GM21390 (cell line): ENCODE results near the gene CTXND2.
"Not testable (repeated sequence)": the region's sequence is repeated elsewhere in the genome, so short reads cannot be mapped to it uniquely, and the experiment has no call there.

ENCODE experiments used
- ATAC-seq: cut with Tn5 transposase; IDR thresholded peaks from one replicate; pipeline ENCODE4 v1.9.1; 2021; ENCODE audit not compliant: unreplicated experiment

The CTXND2 gene

DNA sequence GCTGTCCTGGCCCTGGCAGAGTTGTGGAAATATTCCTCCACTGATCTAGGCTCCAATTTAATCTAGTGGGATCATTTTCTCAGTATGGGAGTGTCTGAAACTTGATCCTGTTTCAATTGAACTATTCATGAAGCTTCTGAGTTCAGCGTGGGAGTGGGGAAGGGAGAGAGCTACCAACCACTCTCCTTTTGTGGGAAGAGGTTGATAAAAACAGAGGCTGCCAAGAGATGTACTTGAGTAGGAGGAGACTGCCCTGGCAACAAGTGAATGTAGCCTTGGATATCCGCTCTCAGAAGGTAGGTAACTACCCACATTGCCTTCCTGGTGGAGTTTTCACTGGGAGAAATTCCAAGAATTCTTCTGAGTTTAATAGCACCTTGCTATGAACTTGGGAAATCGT lies at the start of gene CTXND2:
Gene CTXND2 (plus strand): TSS at position 119 of the 400 bp plus-strand sequence. CDS start 25,179 bp downstream, outside the sequence.
- ATAC-seq, result no peak

DNA sequence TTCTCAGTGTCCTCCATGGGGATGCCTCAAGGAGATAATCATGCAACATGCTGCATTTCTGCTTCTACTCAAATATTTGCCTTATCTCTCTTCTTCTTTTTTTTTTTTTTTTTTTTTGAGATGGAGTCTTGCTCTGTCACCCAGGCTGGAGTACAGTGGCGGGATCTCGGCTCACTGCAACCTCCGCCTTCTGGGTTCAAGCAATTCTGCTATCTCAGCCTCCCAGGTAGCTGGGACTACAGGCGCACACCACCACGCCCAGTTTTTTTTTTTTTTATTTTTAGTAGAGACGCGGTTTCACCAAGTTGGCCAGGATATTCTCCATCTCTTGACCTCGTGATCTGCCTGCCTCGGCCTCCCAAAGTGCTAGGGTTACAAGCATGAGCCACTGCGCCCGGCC lies 46.1 kb upstream of the CTXND2 start:
- ATAC-seq, result not testable (repeated sequence)

- no peak for ATAC-seq
Observed at GRCh38 chr1:150841626-150842025, 45.3 kb upstream of the CTXND2 start.

GRCh38 chr1:150842343-150842742 lies 44.6 kb upstream of the CTXND2 start:
- no peak for ATAC-seq

DNA sequence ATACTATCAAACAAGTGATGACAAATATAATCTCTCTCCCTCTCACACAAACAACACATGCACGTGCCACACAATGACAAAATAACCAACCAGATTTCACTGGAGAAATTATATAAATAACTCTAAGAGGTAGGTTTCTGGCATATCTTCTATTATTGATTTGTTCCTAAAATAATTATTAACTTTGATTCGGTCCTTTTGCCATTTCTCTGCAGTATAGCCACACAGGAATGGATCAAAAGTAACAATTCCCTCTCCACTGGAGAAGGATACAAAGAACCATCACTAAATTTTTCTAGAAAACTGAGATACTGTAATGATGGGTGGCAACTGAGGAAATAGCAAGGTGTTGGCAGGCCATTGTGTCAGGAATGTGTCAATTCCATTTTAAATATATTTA lies 44.0 kb upstream of the CTXND2 start:
- ATAC-seq, result no peak

DNA sequence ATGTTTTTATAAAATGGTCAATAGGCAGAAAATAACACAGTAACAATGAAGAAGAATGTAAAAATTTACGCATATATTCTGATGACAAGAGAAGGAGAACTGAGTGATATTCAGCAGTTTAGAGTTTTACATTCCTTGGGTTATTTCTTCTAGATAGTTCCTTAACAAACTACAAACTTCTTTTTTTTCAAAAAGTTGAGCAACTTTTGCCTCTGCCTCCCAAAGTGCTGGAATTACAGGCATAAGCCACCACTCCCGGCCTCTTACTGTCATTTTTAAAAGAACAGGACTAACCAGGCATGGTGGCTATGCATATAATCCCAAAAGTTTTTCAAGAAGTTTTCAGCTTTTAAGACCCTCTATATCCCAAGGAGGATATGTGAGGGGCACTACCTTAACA lies 43.5 kb upstream of the CTXND2 start:
- no peak for ATAC-seq

DNA sequence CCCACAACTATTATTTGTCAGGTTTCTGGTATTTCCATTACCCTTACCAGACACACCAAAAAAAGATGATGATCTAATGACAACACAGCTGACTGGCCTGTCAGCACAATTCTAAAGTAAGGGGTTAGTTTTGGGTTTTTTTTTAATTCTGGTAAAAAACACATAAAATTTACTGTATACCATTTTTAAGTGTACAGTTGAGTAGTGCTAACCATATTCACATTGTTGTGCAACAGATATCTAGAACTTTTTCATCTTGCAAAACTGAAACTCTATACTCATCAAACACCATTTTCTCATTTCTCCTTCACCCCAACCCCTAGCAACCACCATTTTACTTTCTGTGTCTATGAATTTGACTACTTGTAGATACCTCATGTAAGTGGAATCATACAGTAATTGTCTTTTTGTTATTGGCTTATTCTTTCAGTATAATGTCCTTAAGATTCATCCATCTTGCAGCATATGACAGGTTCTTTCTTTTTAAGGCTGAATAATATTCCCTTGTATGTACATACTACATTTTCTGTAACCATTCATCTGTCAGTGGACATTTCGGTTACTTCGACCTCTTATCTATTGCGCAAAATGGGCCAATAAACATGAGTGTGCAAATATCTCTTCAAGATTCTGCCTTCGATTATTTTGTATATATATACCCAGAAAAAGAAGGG lies 40.3 kb upstream of the CTXND2 start:
- ATAC-seq, result no peak

DNA sequence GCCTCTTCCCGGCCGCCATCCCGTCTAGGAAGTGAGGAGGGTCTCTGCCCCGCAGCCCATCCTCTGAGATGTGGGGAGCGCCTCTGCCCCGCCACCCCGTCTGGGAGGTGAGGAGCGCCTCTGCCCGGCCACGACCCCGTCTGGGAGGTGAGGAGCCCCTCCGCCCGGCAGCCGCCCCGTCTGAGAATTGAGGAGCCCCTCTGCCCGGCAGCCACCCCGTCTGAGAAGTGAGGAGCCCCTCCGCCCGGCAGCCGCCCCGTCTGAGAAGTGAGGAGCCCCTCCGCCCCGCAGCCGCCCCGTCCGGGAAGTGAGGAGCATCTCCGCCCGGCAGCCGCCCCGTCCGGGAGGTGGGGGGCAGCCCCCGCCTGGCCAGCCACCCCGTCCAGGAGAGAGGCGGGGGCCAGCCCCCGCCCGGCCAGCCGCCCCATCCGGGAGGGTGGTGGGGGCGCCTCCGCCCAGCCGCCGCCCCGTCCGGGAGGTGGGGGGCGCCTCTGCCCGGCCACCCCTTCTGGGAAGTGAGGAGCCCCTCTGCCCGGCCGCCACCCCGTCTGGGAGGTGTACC lies 36.1 kb upstream of the CTXND2 start:
- not testable (repeated sequence) for ATAC-seq

GRCh38 chr1:150852734-150853133 lies 34.2 kb upstream of the CTXND2 start:
- ATAC-seq, result not testable (repeated sequence)

DNA sequence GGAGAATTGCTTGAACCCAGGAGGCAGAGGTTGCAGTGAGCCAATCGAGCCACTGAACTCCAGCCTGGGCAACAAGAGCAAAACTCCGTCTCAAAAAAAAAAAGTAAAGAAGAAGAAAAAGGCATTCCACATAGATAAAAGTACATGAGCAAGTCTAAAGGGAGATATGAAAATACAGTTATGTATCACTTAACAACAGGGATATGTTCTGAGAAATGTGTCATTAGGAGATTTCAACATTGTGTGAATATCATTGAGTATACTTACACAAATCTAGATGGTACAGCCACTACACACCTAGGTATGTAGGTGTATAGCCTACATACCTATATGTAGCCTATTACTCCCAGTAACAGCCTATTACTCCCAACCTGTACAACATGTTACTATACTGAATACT lies 23.2 kb upstream of the CTXND2 start:
- ATAC-seq, result no peak

DNA sequence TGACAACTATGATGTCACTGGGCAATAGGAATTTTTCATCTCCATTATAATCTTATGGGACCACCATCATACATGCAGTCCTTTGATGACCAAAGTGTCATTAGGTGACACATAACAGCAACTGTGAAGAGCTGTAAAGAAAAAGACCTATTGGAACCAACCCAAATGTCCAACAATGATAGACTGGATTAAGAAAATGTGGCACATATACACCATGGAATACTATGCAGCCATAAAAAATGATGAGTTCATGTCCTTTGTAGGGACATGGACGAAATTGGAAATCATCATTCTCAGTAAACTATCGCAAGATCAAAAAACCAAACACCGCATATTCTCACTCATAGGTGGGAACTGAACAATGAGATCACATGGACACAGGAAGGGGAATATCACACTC lies 22.7 kb upstream of the CTXND2 start:
- ATAC-seq, result not testable (repeated sequence)

- no peak for ATAC-seq
Observed at GRCh38 chr1:150869683-150870082, 17.3 kb upstream of the CTXND2 start.

GRCh38 chr1:150872572-150872971 lies 14.4 kb upstream of the CTXND2 start:
- no peak for ATAC-seq

DNA sequence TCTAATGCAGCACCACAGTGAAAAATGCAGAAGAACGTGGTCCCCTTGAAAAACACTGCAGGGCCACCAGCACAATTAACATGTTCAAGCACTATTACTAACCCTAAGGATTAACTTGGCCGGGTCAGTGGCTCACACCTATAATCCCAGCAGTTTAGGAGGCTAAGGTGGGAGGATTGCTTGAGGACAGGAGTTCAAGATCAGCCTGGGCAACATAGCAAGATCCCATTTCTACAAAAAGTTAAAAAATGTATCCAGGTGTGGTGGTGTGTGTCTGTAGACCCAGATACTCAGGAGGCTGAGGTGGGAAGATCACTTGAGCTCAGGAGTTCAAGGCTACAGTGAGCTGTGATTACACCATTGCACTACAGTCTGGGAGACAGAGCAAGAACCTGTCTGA lies 13.4 kb upstream of the CTXND2 start:
- ATAC-seq, result no peak

DNA sequence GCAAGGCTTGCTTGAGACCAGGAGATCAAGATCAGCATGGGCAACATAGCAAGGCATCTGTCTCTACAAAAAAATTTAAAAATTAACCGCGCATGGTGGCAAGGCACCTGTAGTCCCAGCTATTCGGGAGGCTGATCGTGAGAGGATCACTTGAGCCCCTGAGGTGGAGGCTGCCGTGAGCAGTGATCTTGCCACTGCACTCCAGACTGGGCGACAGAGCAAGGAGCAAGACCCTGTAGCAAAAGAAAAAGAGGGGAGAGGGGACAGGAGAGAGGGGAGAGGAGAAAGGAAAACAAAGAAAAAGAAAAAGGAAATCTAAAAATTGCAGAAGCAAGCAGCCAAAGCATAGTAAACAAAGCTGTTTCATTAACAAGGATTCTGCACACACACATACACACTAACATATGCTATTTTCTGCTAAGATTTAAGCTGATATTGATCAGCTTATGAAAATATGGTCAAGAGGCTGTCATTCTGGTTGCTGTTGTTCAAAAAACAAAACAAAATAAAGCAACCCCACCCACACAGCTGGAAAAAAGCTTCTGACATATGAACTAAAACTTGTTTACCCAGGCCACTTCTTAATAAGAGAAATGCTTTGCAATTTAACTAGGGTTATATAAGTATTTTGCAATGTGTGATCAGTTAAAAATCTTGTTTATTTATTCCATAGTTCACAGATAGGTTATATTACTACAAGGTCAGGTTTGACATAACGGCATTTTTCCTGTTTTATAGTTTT lies 12.3 kb upstream of the CTXND2 start:
- no peak for ATAC-seq

GRCh38 chr1:150875197-150876118 lies 11.5 kb upstream of the CTXND2 start:
- ATAC-seq, result no peak

- no peak for ATAC-seq
Observed at GRCh38 chr1:150876119-150876454, 10.8 kb upstream of the CTXND2 start.

- not testable (repeated sequence) for ATAC-seq
Observed at GRCh38 chr1:150878931-150879330, 8.0 kb upstream of the CTXND2 start.

DNA sequence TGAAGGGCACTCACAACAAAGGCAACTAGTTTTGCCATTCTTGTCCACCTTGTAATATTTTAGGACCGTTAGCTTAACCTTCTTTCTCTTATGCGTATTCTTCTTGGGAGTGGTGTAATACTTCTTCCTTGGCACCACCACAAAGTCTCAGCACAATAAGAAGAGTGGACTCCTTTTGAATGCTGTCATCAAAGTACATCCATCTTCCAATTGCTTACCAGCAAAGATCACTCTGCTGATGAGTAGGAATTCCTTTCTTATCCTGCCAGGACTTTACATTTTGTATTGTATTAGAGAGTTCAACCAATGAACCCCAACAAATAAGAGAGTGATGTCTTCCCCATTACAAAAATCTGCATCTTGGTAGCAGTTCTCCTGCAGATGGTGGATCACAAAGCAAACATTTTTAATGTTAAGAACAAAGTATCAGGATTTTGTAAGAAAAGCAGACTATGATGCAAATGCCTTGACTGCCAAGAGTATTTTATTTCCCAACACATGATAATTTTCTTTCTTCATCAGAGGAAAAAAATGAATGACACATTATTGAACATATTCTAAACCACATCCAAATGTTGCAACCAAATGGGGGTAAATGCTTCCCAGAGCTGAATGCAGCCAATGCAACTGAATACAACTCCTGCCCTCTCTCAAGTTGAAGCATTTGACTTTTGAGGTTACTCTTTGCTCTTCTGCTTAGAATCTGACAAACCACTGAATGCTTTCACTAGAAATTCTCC lies 5.4 kb upstream of the CTXND2 start:
- no peak for ATAC-seq

DNA sequence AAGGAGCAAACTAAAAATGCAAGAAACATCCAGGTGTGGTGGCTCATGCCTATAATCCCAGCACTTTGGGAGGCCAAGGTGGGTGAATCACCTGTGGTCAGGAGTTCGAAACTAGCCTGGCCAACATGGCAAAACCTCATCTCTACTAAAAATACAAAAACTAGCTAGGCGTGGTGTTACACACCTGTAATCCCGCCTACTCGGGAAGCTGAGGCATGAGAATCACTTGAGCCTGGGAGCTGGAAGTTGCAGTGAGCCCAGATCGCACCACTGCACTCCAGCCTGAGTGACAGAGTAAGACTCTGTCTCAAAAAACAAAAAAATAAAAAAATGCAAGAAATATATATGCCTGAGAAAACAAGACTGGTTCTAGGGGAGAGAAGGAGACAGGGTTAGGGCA lies 3.8 kb upstream of the CTXND2 start:
- ATAC-seq, result not testable (repeated sequence)

GRCh38 chr1:150888727-150889126 lies 1.8 kb downstream of the CTXND2 start:
- no peak for ATAC-seq
